ENCODE results near the gene LRRC36.

GRCh38 chr16:67421030-67421429 lies 94.4 kb downstream of the LRRC36 start:
- no peak for TF ChIP-seq CTCF (IDR thresholded peaks at IDR 0.05; ENCODE audit: borderline replicate concordance, extremely low read depth, low read length, poor library complexity, severe bottlenecking)
- TF ChIP-seq EZH2 (IDR thresholded peaks at IDR 0.05; ENCODE audit: borderline replicate concordance, low read depth, low read length, severe bottlenecking): no peak
